Mucosa of stomach (tissue), 1 donor: ENCODE data around the gene CSF3R.
"Not testable (repeated sequence)": the region's sequence is repeated elsewhere in the genome, so short reads cannot be mapped to it uniquely, and the experiment has no call there.

Source experiments
- H3K27me3 ChIP-seq: one replicate; pipeline ENCODE4 v1.7.0; 2013; ENCODE audit warnings: mild to moderate bottlenecking, low read length; ENCODE audit not compliant: control insufficient read depth, insufficient read depth
- H3K36me3 ChIP-seq: one replicate; pipeline ENCODE4 v1.7.0; 2013; ENCODE audit warnings: low read length; ENCODE audit not compliant: control insufficient read depth, insufficient read depth
- H3K4me1 ChIP-seq: one replicate; pipeline ENCODE4 v1.7.0; 2013; ENCODE audit warnings: mild to moderate bottlenecking, low read length; ENCODE audit not compliant: control insufficient read depth, insufficient read depth
- H3K4me3 ChIP-seq: one replicate; pipeline ENCODE4 v1.7.0; 2013; ENCODE audit warnings: low read length
- H3K9ac ChIP-seq: one replicate; pipeline ENCODE4 v1.7.0; 2013; ENCODE audit warnings: mild to moderate bottlenecking, low read length, moderate library complexity
- H3K9me3 ChIP-seq: one replicate; pipeline ENCODE4 v1.7.0; 2013; ENCODE audit warnings: mild to moderate bottlenecking, low read length, moderate library complexity; ENCODE audit not compliant: control insufficient read depth
- donor health status: Pancreatic carcinoma.

CSF3R gene

GRCh38 chr1:36511220-36511619 is 28.5 kb upstream of the CSF3R start:
- H3K27me3 ChIP-seq, H3K9ac ChIP-seq, H3K36me3 ChIP-seq, H3K4me3 ChIP-seq, H3K9me3 ChIP-seq, H3K4me1 ChIP-seq: not testable (repeated sequence)

DNA sequence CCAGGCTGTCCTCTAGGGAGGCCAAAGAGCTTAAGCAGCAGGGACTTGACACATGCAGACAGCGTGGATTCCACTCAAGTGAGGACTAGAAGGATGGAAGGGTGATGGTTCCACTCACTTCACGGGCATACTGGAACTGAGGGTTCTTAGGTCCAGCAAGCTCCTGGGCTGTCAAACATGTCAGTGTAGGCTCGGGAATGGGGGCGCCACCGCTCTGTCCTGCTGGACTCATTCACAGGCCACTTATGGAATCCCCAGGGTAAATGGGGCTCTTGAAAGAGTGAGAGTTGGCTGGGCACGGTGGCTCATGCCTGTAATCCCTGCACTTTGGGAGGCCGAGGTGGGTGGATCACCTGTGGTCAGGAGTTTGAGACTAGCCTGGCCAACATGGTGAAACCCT is 27.7 kb upstream of the CSF3R start:
- Histone ChIP-seq H3K9me3 (no peaks in the 10 kb centered on the region), H3K9ac (no peak overlapping the region), H3K4me1 (no peaks in the 10 kb centered on the region), H3K4me3 (no peak overlapping the region), H3K27me3 (no peaks in the 10 kb centered on the region), H3K36me3 (no peaks in the 10 kb centered on the region)

- H3K27me3 ChIP-seq = no peaks in the 10 kb centered on the region
Observed at GRCh38 chr1:36508257-36508656, 25.5 kb upstream of the CSF3R start.

DNA sequence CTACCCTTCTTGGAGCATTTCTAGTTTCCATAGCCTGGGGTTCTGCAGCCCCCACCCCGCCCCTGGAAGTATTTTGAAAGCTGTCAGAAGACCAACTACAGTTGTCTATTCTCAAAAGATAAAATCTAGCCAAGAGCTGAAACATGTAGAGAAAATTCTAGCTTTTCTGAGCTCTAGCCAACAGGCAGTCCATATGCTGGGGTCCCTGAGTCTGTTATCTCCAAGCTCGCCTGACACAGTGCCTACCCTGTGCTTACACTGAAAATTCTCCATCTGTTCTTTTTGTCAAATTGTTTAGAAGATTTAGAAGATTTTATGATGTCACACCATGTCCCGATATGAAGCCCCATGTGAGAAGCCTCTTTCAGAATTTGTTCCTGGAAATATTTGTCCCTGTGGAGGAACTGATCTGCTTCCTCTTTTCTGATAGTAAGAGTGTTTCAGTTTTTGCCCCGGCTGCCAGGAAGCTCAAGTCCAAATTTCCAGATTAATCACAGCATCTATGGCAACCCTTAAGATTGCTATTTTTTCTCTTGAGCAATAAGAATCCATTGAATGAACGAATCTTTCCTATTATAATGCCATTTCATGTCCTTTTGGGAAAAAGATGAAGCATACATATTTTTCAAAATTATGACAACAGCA is 23.7 kb upstream of the CSF3R start:
- Histone ChIP-seq H3K4me3 (no peak overlapping the region), H3K9me3 (no peaks in the 10 kb centered on the region), H3K9ac (no peak overlapping the region), H3K27me3 (no peaks in the 10 kb centered on the region), H3K36me3 (no peaks in the 10 kb centered on the region), H3K4me1 (no peaks in the 10 kb centered on the region)

More at GRCh38 chr1:36508257-36508656, 25.5 kb upstream of the CSF3R start:
- no peaks in the 10 kb centered on the region for H3K36me3 ChIP-seq
- no peaks in the 10 kb centered on the region for H3K9me3 ChIP-seq
- no peak overlapping the region for H3K9ac ChIP-seq
- no peak overlapping the region for H3K4me3 ChIP-seq
- no peaks in the 10 kb centered on the region for H3K4me1 ChIP-seq

- H3K27me3 ChIP-seq = no peaks in the 10 kb centered on the region
- no peak overlapping the region for H3K4me3 ChIP-seq
- no peaks in the 10 kb centered on the region for H3K36me3 ChIP-seq
- no peaks in the 10 kb centered on the region for H3K4me1 ChIP-seq
- no peak overlapping the region for H3K9ac ChIP-seq
- no peaks in the 10 kb centered on the region for H3K9me3 ChIP-seq
Observed at GRCh38 chr1:36503733-36504132, 21.0 kb upstream of the CSF3R start.

GRCh38 chr1:36503159-36503558 is 20.4 kb upstream of the CSF3R start:
- Histone ChIP-seq H3K4me3 (no peak overlapping the region), H3K4me1 (no peaks in the 10 kb centered on the region), H3K36me3 (no peaks in the 10 kb centered on the region), H3K9ac (no peak overlapping the region), H3K27me3 (no peaks in the 10 kb centered on the region), H3K9me3 (no peaks in the 10 kb centered on the region)

GRCh38 chr1:36502616-36503015 is 19.9 kb upstream of the CSF3R start:
- H3K36me3 ChIP-seq = no peaks in the 10 kb centered on the region
- H3K27me3 ChIP-seq = no peaks in the 10 kb centered on the region
- H3K9ac ChIP-seq = no peak overlapping the region
- H3K9me3 ChIP-seq = no peaks in the 10 kb centered on the region
- no peak overlapping the region for H3K4me3 ChIP-seq
- no peaks in the 10 kb centered on the region for H3K4me1 ChIP-seq

GRCh38 chr1:36501911-36502310 is 19.2 kb upstream of the CSF3R start:
- not testable (repeated sequence) for H3K27me3 ChIP-seq, H3K4me3 ChIP-seq, H3K4me1 ChIP-seq, H3K36me3 ChIP-seq, H3K9me3 ChIP-seq, H3K9ac ChIP-seq

GRCh38 chr1:36497207-36497606 is 14.5 kb upstream of the CSF3R start:
- no peak overlapping the region for H3K4me3 ChIP-seq
- H3K36me3 ChIP-seq = no peaks in the 10 kb centered on the region
- H3K4me1 ChIP-seq = no peaks in the 10 kb centered on the region
- no peaks in the 10 kb centered on the region for H3K27me3 ChIP-seq
- no peak overlapping the region for H3K9ac ChIP-seq
- H3K9me3 ChIP-seq = no peaks in the 10 kb centered on the region

DNA sequence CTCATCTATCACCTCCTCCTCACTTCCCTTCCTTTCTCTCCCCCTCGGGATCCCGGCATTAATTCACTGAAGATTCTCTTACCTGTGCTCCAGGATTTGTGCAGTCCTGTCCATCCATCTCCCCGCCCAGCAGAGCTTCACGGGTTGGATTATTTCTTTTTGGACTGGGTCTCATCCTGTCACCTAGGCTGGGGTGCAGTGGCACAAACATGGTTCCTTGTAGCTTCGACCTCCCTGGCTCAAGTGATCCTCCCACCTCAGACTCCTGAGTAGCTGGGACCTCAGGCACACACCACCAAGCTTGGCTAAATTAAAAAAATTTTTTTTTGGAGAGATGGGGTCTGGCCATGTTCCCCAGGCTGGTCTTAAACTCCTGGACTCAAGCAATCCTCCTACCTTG is 12.3 kb upstream of the CSF3R start:
- H3K27me3 ChIP-seq = no peaks in the 10 kb centered on the region
- no peak overlapping the region for H3K4me3 ChIP-seq
- no peak overlapping the region for H3K9ac ChIP-seq
- no peaks in the 10 kb centered on the region for H3K9me3 ChIP-seq
- H3K4me1 ChIP-seq = no peaks in the 10 kb centered on the region
- H3K36me3 ChIP-seq = no peaks in the 10 kb centered on the region

GRCh38 chr1:36493524-36493923 is 10.8 kb upstream of the CSF3R start:
- Histone ChIP-seq H3K9me3 (no peaks in the 10 kb centered on the region), H3K4me3 (no peak overlapping the region), H3K9ac (no peak overlapping the region), H3K36me3 (no peaks in the 10 kb centered on the region), H3K27me3 (no peaks in the 10 kb centered on the region), H3K4me1 (no peaks in the 10 kb centered on the region)

DNA sequence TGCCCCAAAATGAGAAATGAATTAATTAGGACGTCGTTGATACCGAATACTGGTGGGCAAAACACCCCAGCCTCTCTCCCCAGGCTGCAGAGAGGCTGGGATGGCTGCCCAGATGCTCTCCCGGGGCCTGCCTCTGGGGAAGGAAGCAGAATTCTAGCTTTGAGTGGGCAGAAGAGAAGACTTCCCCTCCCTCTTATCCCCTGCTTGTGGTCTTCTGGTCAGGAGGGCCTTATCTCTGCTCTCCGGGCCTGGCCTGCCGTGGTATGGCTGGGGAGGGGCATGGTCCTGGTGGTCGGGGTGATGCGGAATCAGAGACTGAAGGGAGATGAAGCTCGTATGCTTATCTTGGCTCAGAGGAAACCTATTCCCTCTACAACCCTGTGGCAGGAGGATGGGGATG is 9.8 kb upstream of the CSF3R start:
- Histone ChIP-seq H3K27me3 (no peaks in the 10 kb centered on the region), H3K9me3 (no peaks in the 10 kb centered on the region), H3K4me1 (no peaks in the 10 kb centered on the region), H3K9ac (no peak overlapping the region), H3K36me3 (no peaks in the 10 kb centered on the region), H3K4me3 (no peak overlapping the region)
